ENCODE results near the gene MVK.

Gene MVK

DNA sequence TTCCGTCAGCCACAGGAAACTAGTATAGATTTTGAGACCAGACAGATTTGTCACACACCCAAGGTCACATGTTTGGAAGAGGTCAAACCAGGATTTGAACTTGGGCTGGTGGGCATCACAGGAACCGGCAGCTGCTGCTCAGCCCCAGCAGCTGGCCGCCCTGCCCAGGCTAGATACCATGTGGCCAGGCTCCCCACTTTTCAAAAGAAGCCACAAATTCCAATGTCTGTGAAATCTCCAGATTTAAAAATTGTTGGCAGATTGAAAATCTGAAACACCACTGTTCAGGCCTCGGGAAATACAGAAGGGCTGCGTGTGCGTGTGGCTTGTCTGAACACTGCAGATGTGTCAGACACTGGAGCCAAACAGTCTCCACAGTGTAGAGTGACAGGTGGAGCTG is 30.7 kb upstream of the MVK start:
- no peak overlapping the region for H3K4me3 ChIP-seq (ENCODE audit: control insufficient read depth, low read depth, low read length)
- no peak for DNase-seq (ENCODE audit: low read depth)
- TF ChIP-seq, protein P1, sequence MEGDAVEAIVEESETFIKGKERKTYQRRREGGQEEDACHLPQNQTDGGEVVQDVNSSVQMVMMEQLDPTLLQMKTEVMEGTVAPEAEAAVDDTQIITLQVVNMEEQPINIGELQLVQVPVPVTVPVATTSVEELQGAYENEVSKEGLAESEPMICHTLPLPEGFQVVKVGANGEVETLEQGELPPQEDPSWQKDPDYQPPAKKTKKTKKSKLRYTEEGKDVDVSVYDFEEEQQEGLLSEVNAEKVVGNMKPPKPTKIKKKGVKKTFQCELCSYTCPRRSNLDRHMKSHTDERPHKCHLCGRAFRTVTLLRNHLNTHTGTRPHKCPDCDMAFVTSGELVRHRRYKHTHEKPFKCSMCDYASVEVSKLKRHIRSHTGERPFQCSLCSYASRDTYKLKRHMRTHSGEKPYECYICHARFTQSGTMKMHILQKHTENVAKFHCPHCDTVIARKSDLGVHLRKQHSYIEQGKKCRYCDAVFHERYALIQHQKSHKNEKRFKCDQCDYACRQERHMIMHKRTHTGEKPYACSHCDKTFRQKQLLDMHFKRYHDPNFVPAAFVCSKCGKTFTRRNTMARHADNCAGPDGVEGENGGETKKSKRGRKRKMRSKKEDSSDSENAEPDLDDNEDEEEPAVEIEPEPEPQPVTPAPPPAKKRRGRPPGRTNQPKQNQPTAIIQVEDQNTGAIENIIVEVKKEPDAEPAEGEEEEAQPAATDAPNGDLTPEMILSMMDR (conservative IDR thresholded peaks at IDR 0.05; ENCODE audit: control insufficient read depth, insufficient read depth, low read depth, low read length) = no peak

DNA sequence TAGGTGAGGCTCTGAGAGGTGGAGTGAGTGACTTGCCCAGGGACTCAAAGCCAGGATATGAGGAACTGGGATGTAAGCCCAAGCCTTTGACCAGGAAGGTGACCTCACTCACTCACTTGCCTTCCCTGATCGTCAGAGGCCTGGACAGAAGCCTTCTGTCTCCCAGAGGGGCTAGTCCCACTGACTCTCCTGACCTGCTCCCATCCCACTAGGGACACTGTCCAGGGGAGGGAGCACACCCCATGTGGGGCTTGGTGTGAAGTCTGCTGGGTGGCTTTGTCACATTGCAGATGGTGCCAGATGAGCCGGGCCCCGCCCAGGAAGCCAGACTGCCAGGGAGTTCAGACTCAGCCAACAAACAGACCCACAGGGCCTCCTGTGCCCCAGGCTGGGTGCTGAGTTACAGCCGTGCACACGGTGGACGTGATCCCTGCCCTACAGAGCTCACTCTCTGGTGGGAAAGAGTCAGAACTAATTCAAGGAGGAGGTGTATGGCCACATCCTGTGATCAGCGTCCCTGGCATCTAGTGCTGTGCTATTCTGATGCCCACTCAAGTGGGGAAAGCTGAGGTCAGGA is 28.6 kb upstream of the MVK start:
- no peak overlapping the region for H3K4me3 ChIP-seq (ENCODE audit: control insufficient read depth, low read depth, low read length)
- TF ChIP-seq, protein P1 (conservative IDR thresholded peaks at IDR 0.05; ENCODE audit: control insufficient read depth, insufficient read depth, low read depth, low read length) = no peak
- DNase-seq (ENCODE audit: low read depth) = peak; percentile 66

DNA sequence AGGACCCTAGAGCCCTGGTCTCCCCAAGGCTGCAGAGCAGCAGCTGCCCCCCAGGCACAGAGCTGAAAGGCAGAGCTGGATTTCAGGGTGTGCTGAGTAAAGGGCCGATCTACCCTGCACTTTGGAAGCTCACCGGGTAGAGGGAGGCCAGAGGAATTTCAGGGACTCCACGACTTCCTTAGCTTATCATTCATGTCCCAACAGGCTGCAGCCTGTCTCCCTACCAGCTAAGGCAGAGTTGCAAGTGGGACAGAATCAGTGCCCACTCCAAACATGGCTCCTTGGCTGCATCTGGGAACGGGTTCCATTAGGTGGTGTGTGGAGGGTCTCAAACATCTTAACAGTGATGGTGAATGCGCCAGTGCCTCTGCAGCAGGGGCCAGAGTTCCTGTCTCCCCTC is 27.8 kb upstream of the MVK start:
- TF ChIP-seq, protein P1 (conservative IDR thresholded peaks at IDR 0.05; ENCODE audit: control insufficient read depth, insufficient read depth, low read depth, low read length) = no peak
- no peak overlapping the region for H3K4me3 ChIP-seq (ENCODE audit: control insufficient read depth, low read depth, low read length)

DNA sequence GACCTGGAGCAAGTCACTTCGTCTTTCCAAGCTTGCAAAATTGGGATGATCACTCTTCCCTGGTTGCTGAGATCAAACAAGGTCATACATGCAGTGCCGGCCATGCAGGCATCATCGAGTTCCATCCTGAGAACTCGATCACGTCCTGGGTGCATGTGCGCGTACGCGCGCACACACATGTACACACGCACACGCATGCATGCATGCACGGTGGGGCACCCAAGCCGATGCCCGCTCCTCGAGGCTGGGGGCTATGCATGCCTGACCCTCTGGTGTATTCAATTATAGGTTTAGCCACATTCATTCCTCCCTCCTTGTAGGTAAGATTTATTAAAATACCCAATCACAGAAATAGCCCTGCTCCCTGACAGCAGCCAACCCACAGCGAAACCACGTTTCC is 26.3 kb upstream of the MVK start:
- TF ChIP-seq, protein P1 (conservative IDR thresholded peaks at IDR 0.05; ENCODE audit: control insufficient read depth, insufficient read depth, low read depth, low read length) = no peak
- DNase-seq (ENCODE audit: low read depth) = no peak
- H3K4me3 ChIP-seq (ENCODE audit: control insufficient read depth, low read depth, low read length) = no peak overlapping the region

More for the DNA sequence above, 27.8 kb upstream of the MVK start:
- no peak for DNase-seq (ENCODE audit: low read depth)

DNA sequence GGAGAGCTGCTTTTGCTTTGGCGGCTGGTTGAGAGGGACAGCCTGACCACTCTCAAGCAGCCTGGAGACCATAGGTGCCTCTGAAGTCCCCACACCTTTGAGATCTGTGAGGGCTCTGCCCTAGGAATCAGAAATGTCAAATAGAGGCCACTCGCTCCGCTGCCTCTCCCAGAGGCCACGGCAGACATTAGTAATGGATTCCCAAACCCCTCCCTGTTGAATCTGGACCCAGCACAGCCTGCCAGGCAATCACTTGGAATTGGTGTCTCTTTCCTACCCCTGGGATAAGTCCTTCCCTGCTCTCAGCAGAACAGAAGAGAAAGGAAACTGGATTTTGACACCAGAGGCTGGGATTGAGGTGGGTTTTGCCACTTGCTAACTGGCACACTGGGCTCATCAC is 25.3 kb upstream of the MVK start:
- TF ChIP-seq, protein P1 (conservative IDR thresholded peaks at IDR 0.05; ENCODE audit: control insufficient read depth, insufficient read depth, low read depth, low read length) = no peak
- H3K4me3 ChIP-seq (ENCODE audit: control insufficient read depth, low read depth, low read length) = no peak overlapping the region
- DNase-seq (ENCODE audit: low read depth) = no peak

DNA sequence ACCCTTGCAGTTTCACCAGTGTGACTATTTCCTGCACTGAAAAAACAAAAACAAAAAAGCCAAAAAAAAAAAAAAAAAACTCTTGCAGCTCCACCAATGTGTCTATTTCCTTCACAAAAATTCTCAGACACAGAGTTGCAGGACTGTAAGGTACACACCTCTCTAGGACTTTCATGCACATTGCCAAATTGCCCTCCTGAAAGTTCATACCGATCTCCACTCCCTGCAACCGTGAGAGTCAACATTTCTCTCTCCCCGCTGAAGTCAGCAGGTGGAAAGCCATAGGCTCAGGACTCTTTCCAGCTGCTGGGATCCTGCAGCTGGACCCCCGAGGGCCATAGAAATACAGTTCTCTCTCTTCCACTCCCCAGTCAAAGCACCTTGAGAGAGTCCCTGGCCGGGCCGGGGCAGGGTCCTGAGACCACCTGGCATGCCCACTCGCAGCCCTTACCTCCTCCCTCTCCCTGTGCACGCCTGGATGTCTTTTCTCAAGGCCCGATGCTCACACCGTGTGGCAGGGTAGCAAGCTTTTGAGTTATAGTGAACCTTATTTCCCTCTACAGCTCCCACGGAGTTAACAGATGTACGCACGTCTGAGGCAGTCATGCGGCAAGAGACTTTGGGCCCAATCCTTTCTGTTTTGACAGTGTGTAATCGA is 23.9 kb upstream of the MVK start:
- no peak overlapping the region for H3K4me3 ChIP-seq (ENCODE audit: control insufficient read depth, low read depth, low read length)
- DNase-seq (ENCODE audit: low read depth) = no peak
- TF ChIP-seq, protein P1 (conservative IDR thresholded peaks at IDR 0.05; ENCODE audit: control insufficient read depth, insufficient read depth, low read depth, low read length) = no peak
